ENCODE measurements around the gene NR5A2. TPM values are rescaled to one million over a fixed set of nuclear protein-coding genes. Genes with fewer than 3 reads are reported as not detected.

NR5A2 gene
- total RNA-seq, 1 donor from 2014 or later = 12.7 TPM

DNA sequence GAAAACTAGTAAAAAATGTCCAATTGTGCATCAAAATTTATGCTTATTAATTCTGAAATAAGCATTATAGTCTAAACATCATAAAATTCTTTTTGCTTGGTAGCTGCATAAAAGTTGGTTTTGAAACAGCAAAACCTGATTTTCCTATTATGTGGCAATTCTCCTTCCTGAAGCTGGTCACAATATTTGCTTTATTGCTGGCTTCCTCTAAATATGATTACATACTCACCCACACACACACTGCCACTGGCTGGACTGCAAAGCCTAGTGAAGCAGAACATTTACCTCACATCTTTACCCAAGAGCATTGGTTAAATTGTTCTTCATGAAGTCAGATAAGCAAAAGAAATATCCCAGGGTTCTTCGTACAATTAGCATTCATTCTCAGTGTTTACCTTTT is 103.0 kb downstream of the NR5A2 start:
- H3K27ac ChIP-seq = no peak overlapping the region
- H3K36me3 ChIP-seq = no peaks in the 10 kb centered on the region
- H3K4me1 ChIP-seq = no peaks in the 10 kb centered on the region
- no peak for DNase-seq (ENCODE audit: low spot score in 2 of 2)
- TF ChIP-seq, protein P1, sequence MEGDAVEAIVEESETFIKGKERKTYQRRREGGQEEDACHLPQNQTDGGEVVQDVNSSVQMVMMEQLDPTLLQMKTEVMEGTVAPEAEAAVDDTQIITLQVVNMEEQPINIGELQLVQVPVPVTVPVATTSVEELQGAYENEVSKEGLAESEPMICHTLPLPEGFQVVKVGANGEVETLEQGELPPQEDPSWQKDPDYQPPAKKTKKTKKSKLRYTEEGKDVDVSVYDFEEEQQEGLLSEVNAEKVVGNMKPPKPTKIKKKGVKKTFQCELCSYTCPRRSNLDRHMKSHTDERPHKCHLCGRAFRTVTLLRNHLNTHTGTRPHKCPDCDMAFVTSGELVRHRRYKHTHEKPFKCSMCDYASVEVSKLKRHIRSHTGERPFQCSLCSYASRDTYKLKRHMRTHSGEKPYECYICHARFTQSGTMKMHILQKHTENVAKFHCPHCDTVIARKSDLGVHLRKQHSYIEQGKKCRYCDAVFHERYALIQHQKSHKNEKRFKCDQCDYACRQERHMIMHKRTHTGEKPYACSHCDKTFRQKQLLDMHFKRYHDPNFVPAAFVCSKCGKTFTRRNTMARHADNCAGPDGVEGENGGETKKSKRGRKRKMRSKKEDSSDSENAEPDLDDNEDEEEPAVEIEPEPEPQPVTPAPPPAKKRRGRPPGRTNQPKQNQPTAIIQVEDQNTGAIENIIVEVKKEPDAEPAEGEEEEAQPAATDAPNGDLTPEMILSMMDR (IDR thresholded peaks at IDR 0.05) = no peak
- intact Hi-C loops (cut with DNase I) = no loop called here
- H3K4me3 ChIP-seq = no peak overlapping the region
- H3K27me3 ChIP-seq = no peaks in the 10 kb centered on the region
- no peaks in the 10 kb centered on the region for H3K9me3 ChIP-seq

DNA sequence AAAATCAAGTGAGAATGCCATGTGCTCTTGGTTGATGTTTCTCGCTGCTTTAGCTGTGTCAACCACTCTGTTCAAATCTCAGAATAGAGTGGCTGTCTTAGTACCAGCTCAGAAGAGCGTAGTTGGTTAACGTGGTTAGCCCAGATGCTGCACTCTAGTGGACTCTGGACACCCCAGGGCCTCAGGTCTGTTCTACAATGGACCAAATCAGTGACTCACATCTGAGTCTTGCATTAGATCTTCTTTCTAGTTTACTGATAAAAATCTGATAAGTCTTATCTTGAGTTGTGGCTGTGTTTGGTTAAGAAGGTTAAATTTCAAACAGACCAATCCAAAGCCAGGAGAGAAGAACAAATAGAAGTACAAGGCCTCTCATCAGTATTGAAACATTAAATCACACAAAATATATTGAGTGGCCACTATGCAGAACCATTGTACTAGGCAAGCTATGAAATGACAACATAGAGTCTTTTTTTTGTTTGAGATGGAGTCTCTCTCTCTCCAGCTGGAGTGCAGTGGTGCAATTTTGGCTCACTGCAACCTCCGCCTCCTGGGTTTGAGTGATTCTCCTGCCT is 104.1 kb downstream of the NR5A2 start:
- DNase-seq (ENCODE audit: low spot score in 2 of 2) = no peak
- no peaks in the 10 kb centered on the region for H3K36me3 ChIP-seq
- no peak overlapping the region for H3K4me3 ChIP-seq
- no peaks in the 10 kb centered on the region for H3K9me3 ChIP-seq
- no peaks in the 10 kb centered on the region for H3K27me3 ChIP-seq
- no peaks in the 10 kb centered on the region for H3K4me1 ChIP-seq
- TF ChIP-seq, protein P1 (IDR thresholded peaks at IDR 0.05) = no peak
- no peak overlapping the region for H3K27ac ChIP-seq
- intact Hi-C loops (cut with DNase I) = no loop called here

GRCh38 chr1:200133123-200133522 is 105.6 kb downstream of the NR5A2 start:
- H3K27ac ChIP-seq = no peak overlapping the region
- no peaks in the 10 kb centered on the region for H3K36me3 ChIP-seq
- no peaks in the 10 kb centered on the region for H3K27me3 ChIP-seq
- no peak for DNase-seq (ENCODE audit: low spot score in 2 of 2)
- TF ChIP-seq, protein P1 (IDR thresholded peaks at IDR 0.05) = no peak
- H3K4me1 ChIP-seq = no peaks in the 10 kb centered on the region
- H3K9me3 ChIP-seq = no peaks in the 10 kb centered on the region
- intact Hi-C loops (cut with DNase I) = no loop called here
- H3K4me3 ChIP-seq = no peak overlapping the region

DNA sequence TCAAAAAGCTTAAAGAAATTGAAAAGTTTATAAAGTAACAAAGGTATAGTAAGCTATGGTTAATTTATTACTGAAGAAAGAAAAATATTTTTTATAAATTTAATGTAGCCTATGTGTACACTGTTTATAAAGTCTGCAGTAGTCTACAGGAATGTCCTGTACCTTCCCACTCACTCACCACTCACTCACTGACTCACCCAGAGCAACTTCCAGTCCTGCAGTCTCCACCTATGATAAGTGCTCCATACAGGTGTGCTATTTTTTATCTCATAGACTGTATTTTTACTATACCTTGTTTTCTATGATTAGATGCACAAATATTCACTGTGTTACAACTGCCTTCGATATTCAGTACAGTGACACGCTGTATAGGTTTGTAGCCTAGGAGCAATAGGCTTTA is 106.6 kb downstream of the NR5A2 start:
- Histone ChIP-seq H3K27me3 (no peaks in the 10 kb centered on the region), H3K4me3 (no peak overlapping the region), H3K27ac (no peak overlapping the region), H3K36me3 (no peaks in the 10 kb centered on the region), H3K4me1 (no peaks in the 10 kb centered on the region), H3K9me3 (no peaks in the 10 kb centered on the region)
- TF ChIP-seq, protein P1 (IDR thresholded peaks at IDR 0.05) = no peak
- no peak for DNase-seq (ENCODE audit: low spot score in 2 of 2)
- intact Hi-C loops (cut with DNase I) = no loop called here

DNA sequence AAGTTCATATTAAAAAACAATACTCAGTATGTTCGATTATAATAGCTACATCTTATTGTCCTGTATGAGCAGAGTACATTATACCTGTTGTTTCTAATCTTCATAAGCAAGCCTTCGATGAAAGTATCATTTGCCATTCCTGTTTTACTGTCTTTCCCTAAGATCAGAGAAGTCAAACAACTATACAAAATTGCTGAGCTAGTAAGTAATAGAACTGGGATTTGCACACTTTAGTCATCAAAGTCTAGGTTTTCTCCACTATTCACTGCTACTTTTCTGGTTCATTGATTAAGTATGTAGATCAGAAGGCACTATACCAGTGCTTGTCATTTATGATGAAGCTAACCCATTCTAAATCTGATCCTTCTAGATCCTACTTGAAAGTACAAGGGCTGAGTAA is 108.9 kb downstream of the NR5A2 start:
- Histone ChIP-seq H3K4me1 (no peaks in the 10 kb centered on the region), H3K4me3 (no peak overlapping the region), H3K36me3 (no peaks in the 10 kb centered on the region), H3K27ac (no peak overlapping the region), H3K27me3 (no peaks in the 10 kb centered on the region), H3K9me3 (no peaks in the 10 kb centered on the region)
- TF ChIP-seq, protein P1 (IDR thresholded peaks at IDR 0.05) = no peak
- no peak for DNase-seq (ENCODE audit: low spot score in 2 of 2)
- intact Hi-C loops (cut with DNase I) = no loop called here

Measured in ascending aorta (tissue), 2 donors.